Body of pancreas (tissue), 4 donors: ENCODE results near the gene PNPLA3.

Source experiments
- CTCF ChIP-seq, 7 experiments: fragments of 450-650 bp in 4 of 7; fragments of 200-600 bp in 3 of 7; sonication (generic) in 3 of 7; IDR thresholded peaks; one replicate each; pipeline ENCODE4 v1.5.1; 2016 to 2019; ENCODE audit warnings: antibody characterized with exemption in 7 of 7
- POLR2A ChIP-seq, 3 donors: fragments of 450-650 bp; IDR thresholded peaks; one replicate each; pipeline ENCODE4 v1.6.1; 2016; ENCODE audit warnings: antibody characterized with exemption in 3 of 3, mild to moderate bottlenecking in 2 of 3

- TF ChIP-seq POLR2A (IDR thresholded peaks at IDR 0.05) (no peak), CTCF (IDR thresholded peaks at IDR 0.05) (peak in 1 of 7 experiments; percentile 0)
These were observed 38.3 kb upstream of the PNPLA3 start for GRCh38 chr22:43885319-43885671.
